HCEC 1CT (cell line): ENCODE data around the gene GAREM2.

ENCODE experiments used
- DNase-seq: peaks from one replicate; pipeline ENCODE4 v3.0.0-alpha.2; 2017

Gene GAREM2

DNA sequence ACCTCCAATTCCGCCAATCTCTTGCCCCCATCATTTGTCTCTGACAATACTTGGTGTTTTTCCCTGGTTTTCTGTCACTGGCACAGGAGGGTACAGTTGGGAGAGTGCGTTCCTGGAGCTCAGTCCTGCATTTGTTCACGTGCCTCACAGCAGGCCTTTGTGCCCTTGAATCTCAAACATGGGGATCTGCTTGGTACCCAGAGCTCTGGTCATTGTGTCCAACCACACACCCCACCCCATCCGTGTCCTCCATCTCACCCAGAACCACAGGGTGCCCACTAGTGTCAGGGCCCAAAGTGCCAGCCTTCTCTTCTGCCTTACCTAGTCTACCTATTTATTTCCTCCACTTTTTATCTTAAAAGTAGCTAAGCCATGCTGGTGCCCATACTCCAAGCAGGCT is 16.2 kb downstream of the GAREM2 start:
- no peak for DNase-seq

- DNase-seq, result no peak
These were observed 16.9 kb downstream of the GAREM2 start for GRCh38 chr2:26189751-26190150.

DNA sequence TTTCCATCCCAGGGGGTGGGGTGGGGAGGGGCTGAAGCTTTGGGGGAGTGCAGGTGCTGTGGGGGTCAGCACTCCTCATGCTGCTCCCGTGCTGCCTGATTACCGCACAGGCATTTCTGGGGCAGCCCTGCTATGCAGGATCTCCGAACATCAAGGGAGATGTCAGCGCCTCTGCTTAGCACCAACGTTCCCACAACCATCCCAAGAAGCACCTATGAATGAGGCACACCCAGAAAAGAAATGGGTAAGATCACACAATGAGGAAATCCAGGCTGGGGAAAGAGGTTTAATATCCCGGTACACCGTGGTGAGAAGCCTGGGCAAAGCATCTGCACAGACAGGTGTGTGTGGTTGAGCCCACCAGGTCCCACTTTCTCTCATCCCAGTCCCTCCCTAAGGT is 17.5 kb downstream of the GAREM2 start:
- no peak for DNase-seq

GRCh38 chr2:26191316-26192159 is 18.6 kb downstream of the GAREM2 start:
- DNase-seq, result no peak

GRCh38 chr2:26193578-26194231 is 20.8 kb downstream of the GAREM2 start:
- peak; percentile 9 for DNase-seq

- DNase-seq, result no peak
These were observed 22.4 kb downstream of the GAREM2 start for GRCh38 chr2:26195040-26195984.

GRCh38 chr2:26196683-26197418 is 24.0 kb downstream of the GAREM2 start:
- no peak for DNase-seq

DNA sequence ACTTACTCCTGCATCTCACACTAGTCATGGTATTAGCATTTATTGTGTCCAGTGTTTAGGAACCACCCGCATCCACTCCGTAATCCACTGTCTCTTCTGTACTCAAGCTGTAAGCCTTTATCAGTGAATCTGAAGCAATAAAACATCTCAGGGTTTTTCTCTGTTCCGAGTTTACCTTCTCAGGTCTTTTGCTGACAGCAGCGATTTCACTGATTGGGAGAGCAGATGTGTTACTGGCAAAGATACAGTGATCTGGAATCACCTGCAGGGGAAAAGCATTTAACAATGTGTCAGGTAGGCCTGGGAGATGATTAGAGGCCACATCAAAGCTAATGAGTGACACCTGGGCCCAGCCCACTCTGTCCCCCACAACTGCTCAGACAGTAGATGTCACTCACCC is 24.6 kb downstream of the GAREM2 start:
- no peak for DNase-seq

DNA sequence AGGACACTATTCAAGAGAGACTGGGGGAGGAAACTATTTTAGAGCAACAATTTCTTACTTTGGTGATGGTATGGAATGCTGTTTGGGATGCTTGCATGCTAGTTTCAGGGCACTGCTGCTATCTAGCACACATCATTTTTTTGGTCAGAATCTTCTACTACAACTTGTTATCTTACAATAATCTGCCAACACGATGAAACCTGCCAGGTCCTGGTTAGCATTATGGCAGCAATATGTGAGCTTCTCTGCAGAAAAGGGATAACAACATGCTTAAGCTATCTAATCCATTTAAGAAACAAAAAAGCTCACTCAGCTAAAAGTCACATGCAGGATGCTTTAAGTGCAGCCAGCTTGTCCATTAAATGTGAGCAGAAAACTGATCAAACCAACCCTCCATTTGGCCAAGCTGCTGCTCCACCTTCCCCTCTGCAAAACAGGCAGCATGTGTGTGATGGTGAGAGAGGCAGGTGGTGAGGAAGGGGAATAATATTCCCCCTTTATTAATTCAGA is 30.1 kb downstream of the GAREM2 start:
- DNase-seq, result no peak

DNA sequence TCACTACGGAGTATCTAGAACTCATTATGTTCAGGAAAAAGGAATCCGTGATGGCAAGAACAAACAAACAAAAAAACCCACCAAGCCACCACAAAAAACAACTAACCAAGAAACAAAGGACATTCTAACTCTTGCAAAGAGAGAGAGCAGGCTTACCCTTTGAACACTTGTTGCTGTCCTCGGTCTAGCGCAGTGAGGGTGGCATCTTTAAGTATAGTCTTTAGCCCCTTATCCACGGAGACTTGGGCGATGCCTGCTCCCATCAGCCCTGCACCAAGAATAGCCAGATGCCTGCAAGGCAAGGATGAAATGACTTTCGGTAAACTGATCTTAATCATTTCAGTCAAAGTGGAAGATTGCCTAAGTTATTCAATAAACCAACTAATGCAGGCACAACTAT is 31.0 kb downstream of the GAREM2 start:
- no peak for DNase-seq

- no peak for DNase-seq
These were observed 39.1 kb downstream of the GAREM2 start for GRCh38 chr2:26212011-26212410.

DNA sequence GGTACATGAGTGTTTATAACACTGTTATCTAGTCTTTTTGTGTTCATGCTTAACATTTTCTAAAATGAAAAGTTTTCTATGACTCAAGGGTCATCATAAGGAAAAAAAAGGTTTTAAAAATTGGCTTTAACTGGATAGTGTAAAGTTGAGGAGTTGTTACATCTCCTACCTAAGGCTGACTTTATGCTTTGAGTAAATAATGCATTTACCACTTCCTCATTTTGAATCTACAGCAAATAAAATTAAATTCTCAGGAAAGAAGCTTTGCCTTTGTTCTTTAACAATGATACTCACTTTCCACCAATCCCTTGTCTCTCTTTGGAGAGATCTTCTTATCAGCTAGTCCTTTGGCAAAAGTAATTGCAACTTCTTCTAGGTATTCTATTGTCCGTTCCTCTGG is 41.9 kb downstream of the GAREM2 start:
- no peak for DNase-seq

DNA sequence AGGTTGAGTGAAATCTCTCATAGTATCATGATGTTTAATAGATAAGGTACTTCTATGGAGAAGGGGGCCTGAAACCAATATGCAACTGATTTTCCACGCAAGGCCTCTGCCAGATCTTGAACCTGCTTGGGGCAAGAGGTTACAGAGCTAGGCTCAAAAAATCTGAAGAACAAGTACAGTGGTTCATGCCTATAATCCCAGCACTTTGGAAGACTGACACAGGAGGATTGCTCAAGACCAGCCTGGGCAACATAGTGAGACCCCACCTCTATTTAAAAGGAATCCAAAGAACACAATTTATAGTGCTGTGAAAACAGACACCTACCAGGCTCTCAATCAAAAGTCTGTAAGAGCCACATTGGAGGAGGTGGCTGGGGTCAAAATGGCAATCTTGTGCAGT is 42.9 kb downstream of the GAREM2 start:
- DNase-seq, result no peak

- no peak for DNase-seq
These were observed 43.7 kb downstream of the GAREM2 start for GRCh38 chr2:26216587-26216986.

DNA sequence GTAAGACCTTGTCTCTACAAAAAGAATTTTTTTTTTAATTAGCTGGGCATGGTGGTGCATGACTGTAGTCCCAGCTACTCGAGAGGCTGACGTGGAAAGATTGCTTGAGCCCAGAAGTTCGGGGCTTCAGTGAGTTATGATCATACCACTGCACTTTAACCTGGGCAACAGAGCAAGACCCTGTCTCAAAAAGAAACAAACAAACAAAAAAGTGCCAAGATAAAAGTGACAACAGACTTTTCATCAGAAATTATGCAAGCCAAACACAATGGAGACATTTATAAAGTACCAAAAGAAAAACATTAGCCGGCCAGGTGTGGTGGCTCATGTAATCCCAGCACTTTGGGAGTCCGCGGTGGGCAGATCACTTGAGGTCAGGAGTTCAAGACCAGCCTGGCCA is 44.8 kb downstream of the GAREM2 start:
- no peak for DNase-seq

DNA sequence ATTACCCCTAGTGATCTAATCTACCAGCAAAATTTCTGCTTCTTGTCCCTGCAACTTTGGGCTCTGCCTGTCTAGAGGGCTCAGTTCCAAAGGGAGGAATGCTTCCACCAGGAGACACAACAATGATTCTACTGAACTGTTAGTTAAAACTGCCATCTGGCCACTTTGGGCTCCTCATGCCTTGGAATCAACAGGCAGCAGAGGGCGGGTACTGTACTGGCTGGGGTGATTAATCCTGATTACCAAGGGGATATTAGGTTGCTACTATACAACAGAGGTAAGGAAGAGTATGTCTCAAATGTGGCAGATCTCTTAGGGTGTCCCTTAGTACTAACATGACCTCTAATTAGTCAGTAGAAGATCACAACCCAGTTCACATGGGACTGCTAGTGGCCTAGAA is 50.1 kb downstream of the GAREM2 start:
- no peak for DNase-seq

- DNase-seq, result no peak
These were observed 51.2 kb downstream of the GAREM2 start for GRCh38 chr2:26224095-26224494.

DNA sequence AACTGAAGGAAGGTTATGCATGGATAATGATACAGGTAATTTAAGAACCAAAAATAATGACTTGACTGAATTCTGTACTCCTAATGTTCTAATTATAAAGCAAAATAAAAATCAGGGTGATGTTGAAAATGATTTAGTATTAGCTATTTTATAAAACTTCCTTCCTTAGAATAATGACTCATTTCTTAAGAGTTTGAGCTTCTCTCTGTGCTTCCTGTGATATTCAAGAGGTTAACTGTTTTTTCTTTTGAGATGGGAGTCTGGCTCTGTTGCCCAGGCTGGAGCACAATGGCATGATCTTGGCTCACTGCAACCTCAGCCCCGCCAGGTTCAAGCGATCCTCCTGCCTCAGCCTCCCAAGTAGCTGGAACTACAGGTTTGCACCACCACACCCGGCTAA is 56.7 kb downstream of the GAREM2 start:
- no peak for DNase-seq

DNA sequence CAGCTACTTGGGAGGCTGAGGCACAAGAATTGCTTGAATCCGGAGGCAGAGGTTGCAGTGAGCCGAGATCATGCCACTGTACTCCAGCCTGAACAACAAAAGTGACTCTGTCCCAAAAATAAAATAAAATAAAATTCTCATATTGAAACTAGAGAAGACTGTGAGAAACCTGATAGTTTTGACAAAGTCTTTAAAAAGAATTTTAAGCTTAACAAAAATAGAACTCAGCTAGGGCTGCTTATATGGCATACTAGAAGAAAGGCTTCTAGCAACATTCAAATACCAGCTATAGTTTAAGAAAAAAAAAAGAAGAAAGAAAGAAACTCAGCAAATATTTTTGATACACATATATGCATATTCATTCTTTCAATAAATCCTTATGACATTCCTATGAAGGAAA is 57.9 kb downstream of the GAREM2 start:
- no peak for DNase-seq

DNA sequence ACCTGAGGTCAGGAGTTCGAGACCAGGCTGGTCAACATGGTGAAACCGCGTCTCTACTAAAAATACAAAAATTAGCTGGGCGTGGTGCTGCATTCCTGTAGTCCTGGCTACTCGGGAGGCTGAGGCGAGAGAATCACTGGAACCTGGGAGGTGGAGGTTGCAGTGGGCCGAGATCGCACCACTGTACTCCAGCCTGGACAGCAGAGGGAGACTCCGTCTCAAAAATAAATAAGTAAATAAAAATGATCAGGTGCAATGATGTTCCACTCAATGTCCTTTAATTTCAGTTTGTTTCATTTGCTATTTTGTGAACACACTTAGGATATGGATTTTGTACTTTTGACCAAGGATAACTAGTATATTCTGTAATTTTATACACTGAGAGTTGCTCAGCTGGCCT is 62.2 kb downstream of the GAREM2 start:
- no peak for DNase-seq

GRCh38 chr2:26237868-26238267 is 65.0 kb downstream of the GAREM2 start:
- DNase-seq, result no peak

GRCh38 chr2:26238311-26238958 is 65.5 kb downstream of the GAREM2 start:
- peak; percentile 35 for DNase-seq
